ENCODE data around the gene DNAJC5. TPM values are rescaled to one million over a fixed set of nuclear protein-coding genes. Genes with fewer than 3 reads are reported as not detected.

Gene DNAJC5
- total RNA-seq, 4 donors from 2014 or later: 18.5 to 26.4 (median 22.5) TPM

DNA sequence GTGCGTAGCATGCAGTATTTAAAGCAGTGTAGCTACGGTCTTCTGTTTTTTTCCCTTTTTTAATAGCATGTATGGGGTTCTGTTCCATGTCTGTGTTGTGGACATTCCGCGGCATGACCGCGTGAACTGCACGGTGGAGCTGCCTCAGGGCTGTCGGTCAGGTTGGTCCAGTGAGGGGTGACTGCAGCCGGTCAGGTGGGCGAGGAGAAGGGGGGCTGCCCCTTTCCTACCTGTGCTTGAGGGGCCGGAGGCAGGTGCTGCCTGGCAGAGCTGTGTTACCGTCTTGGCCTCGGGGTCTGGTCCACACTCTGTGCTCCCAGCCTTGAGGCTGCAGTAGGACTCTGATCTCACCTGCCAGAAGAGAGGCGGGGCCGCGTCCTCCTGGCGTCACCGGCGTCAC lies 36.8 kb downstream of the DNAJC5 start:
- H3K4me3 ChIP-seq: no peak overlapping the region
- in situ Hi-C loops (cut with MboI; ENCODE audit: low sequenced_read_pairs in 4 of 4): no loop called here
- H3K9me3 ChIP-seq: no peaks in the 10 kb centered on the region
- DNase-seq (no peak), ATAC-seq (no peak)
- TF ChIP-seq POLR2A (IDR thresholded peaks at IDR 0.05): no peak
- TF ChIP-seq, protein P1, sequence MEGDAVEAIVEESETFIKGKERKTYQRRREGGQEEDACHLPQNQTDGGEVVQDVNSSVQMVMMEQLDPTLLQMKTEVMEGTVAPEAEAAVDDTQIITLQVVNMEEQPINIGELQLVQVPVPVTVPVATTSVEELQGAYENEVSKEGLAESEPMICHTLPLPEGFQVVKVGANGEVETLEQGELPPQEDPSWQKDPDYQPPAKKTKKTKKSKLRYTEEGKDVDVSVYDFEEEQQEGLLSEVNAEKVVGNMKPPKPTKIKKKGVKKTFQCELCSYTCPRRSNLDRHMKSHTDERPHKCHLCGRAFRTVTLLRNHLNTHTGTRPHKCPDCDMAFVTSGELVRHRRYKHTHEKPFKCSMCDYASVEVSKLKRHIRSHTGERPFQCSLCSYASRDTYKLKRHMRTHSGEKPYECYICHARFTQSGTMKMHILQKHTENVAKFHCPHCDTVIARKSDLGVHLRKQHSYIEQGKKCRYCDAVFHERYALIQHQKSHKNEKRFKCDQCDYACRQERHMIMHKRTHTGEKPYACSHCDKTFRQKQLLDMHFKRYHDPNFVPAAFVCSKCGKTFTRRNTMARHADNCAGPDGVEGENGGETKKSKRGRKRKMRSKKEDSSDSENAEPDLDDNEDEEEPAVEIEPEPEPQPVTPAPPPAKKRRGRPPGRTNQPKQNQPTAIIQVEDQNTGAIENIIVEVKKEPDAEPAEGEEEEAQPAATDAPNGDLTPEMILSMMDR (IDR thresholded peaks at IDR 0.05 in 4 of 5, conservative IDR thresholded peaks at IDR 0.05 in 1 of 5): no peak
- peaks cover 0 to 10% of the 10 kb centered on the region in 2 donors for H3K4me1 ChIP-seq
- no peak overlapping the region for H3K27ac ChIP-seq
- intact Hi-C loops (cut with DNase I; ENCODE audit: low total_unique reads): no loop called here
- peaks cover 0 to 45% of the 10 kb centered on the region in 2 donors for H3K36me3 ChIP-seq
- H3K27me3 ChIP-seq: no peaks in the 10 kb centered on the region

DNA sequence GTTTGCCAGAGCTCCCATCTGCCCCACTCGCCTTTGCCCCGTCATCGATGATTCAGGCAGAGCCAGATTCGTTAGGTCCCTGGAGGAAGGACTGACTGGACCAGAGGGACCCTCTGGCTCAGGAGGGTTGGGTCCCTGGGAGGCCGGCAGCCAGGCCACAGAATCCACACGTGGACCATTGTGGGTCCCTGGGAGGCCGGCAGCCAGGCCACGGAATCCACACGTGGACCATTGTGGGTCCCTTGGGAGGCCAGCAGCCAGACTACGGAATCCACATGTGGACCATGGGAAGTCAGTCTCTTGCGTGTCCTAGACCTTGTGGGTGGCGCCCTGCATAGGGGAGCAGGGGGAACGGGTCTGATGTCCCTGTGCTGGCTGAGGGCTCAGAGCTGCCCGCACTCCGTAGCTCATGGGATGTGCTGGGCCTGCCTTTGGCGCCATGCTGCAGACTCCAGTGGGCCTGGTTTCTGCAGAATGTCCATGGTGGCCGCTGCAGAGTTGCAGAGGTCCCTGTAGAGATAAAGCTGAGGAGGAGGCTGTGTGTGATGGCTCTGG lies 37.8 kb downstream of the DNAJC5 start:
- H3K36me3 ChIP-seq: peaks cover 0 to 45% of the 10 kb centered on the region in 2 donors
- no peak for DNase-seq
- H3K27ac ChIP-seq: no peak overlapping the region
- no peaks in the 10 kb centered on the region for H3K27me3 ChIP-seq
- intact Hi-C loops (cut with DNase I; ENCODE audit: low total_unique reads): no loop called here
- TF ChIP-seq POLR2A (IDR thresholded peaks at IDR 0.05): no peak
- TF ChIP-seq, protein P1 (IDR thresholded peaks at IDR 0.05 in 4 of 5, conservative IDR thresholded peaks at IDR 0.05 in 1 of 5): no peak
- no peak for ATAC-seq
- H3K9me3 ChIP-seq: no peaks in the 10 kb centered on the region
- in situ Hi-C loops (cut with MboI; ENCODE audit: low sequenced_read_pairs in 4 of 4): no loop called here
- H3K4me3 ChIP-seq: no peak overlapping the region
- H3K4me1 ChIP-seq: peaks cover 0 to 6% of the 10 kb centered on the region in 2 donors

DNA sequence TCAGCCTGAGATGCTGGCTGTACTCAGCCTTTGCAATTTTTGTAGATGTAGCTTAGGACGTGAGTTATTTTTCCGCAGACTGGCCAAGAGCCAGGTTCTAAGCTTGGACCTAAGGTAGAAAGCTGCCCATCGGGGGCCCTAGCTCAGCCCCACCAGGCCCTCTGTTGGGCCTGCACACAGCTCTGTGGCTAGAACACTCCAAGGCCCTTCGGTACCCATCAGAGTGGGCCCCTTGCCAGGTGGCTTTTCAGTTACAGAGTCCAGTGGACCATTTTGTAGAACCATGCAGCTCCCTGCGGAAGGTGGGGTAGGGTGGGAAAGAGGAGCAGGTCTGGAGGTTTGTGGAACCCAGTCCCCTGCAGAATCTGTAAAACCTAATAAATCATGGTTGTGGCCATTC lies 38.7 kb downstream of the DNAJC5 start:
- no peak for DNase-seq
- peaks cover 0 to 8% of the 10 kb centered on the region in 2 donors for H3K4me1 ChIP-seq
- H3K36me3 ChIP-seq: peaks cover 0 to 38% of the 10 kb centered on the region in 2 donors
- no peaks in the 10 kb centered on the region for H3K27me3 ChIP-seq
- H3K4me3 ChIP-seq: no peak overlapping the region
- H3K27ac ChIP-seq: no peak overlapping the region
- ATAC-seq: no peak
- H3K9me3 ChIP-seq: no peaks in the 10 kb centered on the region
- TF ChIP-seq POLR2A (IDR thresholded peaks at IDR 0.05): no peak
- TF ChIP-seq, protein P1 (IDR thresholded peaks at IDR 0.05 in 4 of 5, conservative IDR thresholded peaks at IDR 0.05 in 1 of 5): no peak
- intact Hi-C loops (cut with DNase I; ENCODE audit: low total_unique reads): no loop called here
- in situ Hi-C loops (cut with MboI; ENCODE audit: low sequenced_read_pairs in 4 of 4): no loop called here

DNA sequence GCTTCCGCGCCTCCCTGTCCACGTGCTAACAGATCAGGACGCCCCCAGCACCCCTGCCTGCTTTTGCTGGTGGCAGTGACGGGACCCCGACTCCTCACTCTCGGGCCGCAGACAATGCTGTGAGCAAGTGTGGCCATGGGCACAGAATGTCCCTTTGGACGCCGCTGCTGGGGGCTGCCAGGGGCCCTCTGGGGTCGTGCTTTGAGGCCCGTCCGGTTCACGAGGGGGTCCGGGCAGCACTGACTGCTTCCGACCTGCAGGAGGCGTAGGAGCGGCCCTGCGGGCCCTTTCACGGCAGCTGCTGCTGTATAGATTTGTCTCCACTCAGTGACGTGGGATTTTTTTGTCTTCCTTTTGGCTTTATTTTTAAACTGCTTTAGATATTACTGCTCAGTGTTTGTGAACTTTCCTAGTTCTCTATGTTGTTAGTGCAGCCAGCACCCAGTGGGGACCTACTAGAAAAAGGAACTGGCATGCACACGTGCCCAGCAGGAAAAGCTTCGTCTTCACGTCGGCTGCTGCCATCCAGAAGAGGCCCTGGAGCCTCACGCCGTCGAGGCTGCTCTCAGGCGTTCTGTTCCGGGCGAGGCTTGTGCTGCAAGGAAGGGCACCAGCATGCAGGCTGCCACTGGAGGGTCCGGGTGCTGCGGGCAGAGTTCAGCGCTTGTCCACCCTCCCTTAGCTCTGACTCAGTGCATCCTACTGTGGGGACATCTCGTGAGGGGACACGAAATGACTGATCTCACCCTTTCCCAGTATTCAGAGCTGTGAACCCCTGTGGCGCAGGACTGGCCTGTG lies 39.5 kb downstream of the DNAJC5 start:
- no peak overlapping the region for H3K4me3 ChIP-seq
- no peaks in the 10 kb centered on the region for H3K27me3 ChIP-seq
- no peak for DNase-seq
- no peaks in the 10 kb centered on the region for H3K9me3 ChIP-seq
- peaks cover 0 to 33% of the 10 kb centered on the region in 2 donors for H3K36me3 ChIP-seq
- no peak overlapping the region for H3K27ac ChIP-seq
- in situ Hi-C loops (cut with MboI; ENCODE audit: low sequenced_read_pairs in 4 of 4) (no loop called here), intact Hi-C loops (cut with DNase I; ENCODE audit: low total_unique reads) (no loop called here)
- H3K4me1 ChIP-seq: peaks cover 0 to 8% of the 10 kb centered on the region in 2 donors
- ATAC-seq: no peak
- TF ChIP-seq POLR2A (IDR thresholded peaks at IDR 0.05): no peak
- TF ChIP-seq, protein P1 (IDR thresholded peaks at IDR 0.05 in 4 of 5, conservative IDR thresholded peaks at IDR 0.05 in 1 of 5): no peak
